Transverse colon (tissue), 4 donors: ENCODE data around the gene DSN1. TPM values are rescaled to one million over a fixed set of nuclear protein-coding genes. Genes with fewer than 3 reads are reported as not detected.

Source experiments
- DNase-seq: peaks from one replicate; pipeline ENCODE4 v3.0.0-alpha.2; 2019
- H3K27ac ChIP-seq, 4 donors: fragments of 200-600 bp; sonication (generic); 2 replicates each; pipeline ENCODE4 v1.5.1; 2016 to 2018; ENCODE audit warnings: inconsistent platforms in 4 of 4
- H3K27me3 ChIP-seq: fragments of 200-600 bp; sonication (generic); 2 replicates; pipeline ENCODE4 v1.5.1; 2017; ENCODE audit warnings: inconsistent platforms
- H3K36me3 ChIP-seq, 4 donors: fragments of 200-600 bp; sonication (generic); 2 replicates each; pipeline ENCODE4 v1.5.1; 2017 to 2019; ENCODE audit warnings: inconsistent platforms in 4 of 4
- H3K4me1 ChIP-seq, 4 donors: fragments of 200-600 bp; sonication (generic); 2 replicates each; pipeline ENCODE4 v1.5.1; 2017 to 2020; ENCODE audit warnings: inconsistent platforms in 4 of 4
- H3K4me3 ChIP-seq, 4 donors: fragments of 200-600 bp; sonication (generic); 1 replicate in 1 of 4; 2 replicates in 3 of 4; pipeline versions ENCODE4 v1.5.1 to v1.6.1; 2017 to 2019; ENCODE audit warnings: inconsistent platforms in 4 of 4
- H3K9me3 ChIP-seq, 2 donors: fragments of 200-600 bp; sonication (generic); 2 replicates each; pipeline ENCODE4 v1.5.1; 2017 to 2019; ENCODE audit warnings: inconsistent platforms in 2 of 2
- CTCF ChIP-seq, 5 experiments: fragments of 200-600 bp in 3 of 5; fragments of 450-650 bp in 2 of 5; sonication (generic) in 3 of 5; IDR thresholded peaks; 1 replicate in 2 of 5; 2 replicates in 3 of 5; pipeline ENCODE4 v1.5.1; 2016 to 2017; ENCODE audit warnings: antibody characterized with exemption in 5 of 5, inconsistent platforms in 3 of 5, mild to moderate bottlenecking in 2 of 5, moderate library complexity in 1 of 5
- EP300 ChIP-seq: sonication (generic); formaldehyde crosslinking; IDR thresholded peaks from one replicate; pipeline ENCODE4 v1.6.1; 2017; ENCODE audit warnings: antibody characterized with exemption, low read depth
- POLR2A ChIP-seq: fragments of 450-650 bp; IDR thresholded peaks from one replicate; pipeline ENCODE4 v1.6.1; 2016; ENCODE audit warnings: antibody characterized with exemption, mild to moderate bottlenecking, moderate library complexity
- POLR2AphosphoS5 ChIP-seq, 3 donors: sonication (generic); formaldehyde crosslinking; IDR thresholded peaks; one replicate each; pipeline ENCODE4 v1.6.1; 2016; ENCODE audit warnings: antibody characterized with exemption in 3 of 3
- WGBS, 2 donors: methylation state at CpG; one replicate each; pipeline ENCODE4 v1.1.5; 2018; ENCODE audit warnings: low coverage in 1 of 2; 5-methylcytosine and 5-hydroxymethylcytosine counted together
- in situ Hi-C, 4 donors: fragments of 200-750 bp; cut with MboI; loops; one replicate each; pipeline versions ENCODE4 v1.15.0 to v1.15.1; 2017; ENCODE audit warnings: low sequenced_read_pairs in 3 of 4, low pct_ligation_motif_present in 1 of 4, low pct_unique_long_range_greater_than_20kb in 1 of 4
- intact Hi-C: fragments of 100-400 bp; cut with DNase I; formaldehyde crosslinking; loops from one replicate; pipeline ENCODE4 v1.15.1; 2023; ENCODE audit warnings: low total_unique reads
- total RNA-seq, 4 donors: library from RNA; depleted of rRNA; stranded (reverse); fragments of >200 nt; gene quantifications; one replicate each; pipeline ENCODE4 v1.1.0, GENCODE V29; 2016

DSN1 gene
- total RNA-seq, 4 donors from 2014 or later, result 0.40 to 9.8 (median 5.1) TPM

DNA sequence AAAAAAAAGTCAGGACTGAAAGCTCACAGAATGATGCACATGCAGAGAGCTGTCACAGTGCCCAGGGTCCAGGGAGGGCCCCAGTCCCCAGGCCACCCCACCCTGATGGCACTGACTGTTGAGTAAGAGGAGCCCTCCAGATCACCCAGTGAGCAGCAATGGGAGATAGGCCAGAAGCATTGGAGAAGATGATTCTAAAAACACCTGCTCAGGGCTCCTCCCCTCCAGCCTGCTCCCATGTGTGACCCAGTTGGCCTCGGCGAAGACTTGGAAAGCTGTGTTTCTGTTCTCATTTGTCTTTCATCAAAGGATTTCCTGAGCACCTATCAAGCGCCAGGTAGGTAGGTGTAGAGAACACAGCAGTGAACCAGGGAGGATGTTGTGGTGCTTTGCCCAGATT is 43.9 kb upstream of the DSN1 start:
- intact Hi-C loops (loop anchor here (5.0 kb wide), 1 partner anchor 35 kb away; no protein-coding TSS in a partner anchor), in situ Hi-C loops (no loop called here)

DNA sequence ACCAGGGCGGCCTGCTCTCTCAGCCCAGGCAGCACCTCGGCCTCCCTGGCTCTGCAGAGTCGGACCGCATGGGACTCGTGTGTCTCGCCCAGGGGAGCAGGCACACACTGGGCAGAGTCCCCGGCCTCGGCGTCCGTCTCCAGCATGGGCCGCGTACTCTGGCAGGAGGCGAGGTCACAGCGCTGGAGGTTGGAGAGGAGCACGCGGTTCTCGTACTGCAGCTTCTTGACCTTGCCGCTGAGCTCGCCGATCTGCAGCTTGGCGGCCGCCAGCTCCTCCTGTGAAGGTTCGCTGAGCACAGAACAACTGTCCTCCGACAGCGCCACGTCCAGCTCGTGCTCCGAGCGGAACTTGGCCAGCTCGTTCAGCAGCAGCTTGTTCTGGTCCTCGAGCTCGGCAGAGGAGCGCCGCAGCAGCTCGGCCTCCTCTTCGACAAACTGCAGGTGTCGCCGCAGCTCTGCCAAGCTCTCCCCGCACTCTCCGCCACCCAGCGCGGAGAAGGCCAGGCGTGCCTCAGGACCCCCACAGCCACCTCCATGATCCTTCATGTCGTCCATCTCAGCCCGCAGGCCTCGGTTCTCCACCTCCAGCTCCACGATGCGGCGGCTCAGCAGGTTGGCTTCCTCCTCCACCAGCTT is 42.0 kb upstream of the DSN1 start:
- TF ChIP-seq POLR2A (no peak), EP300 (no peak), CTCF (IDR thresholded peaks at IDR 0.05) (no peak), POLR2AphosphoS5 (IDR thresholded peaks at IDR 0.05) (no peak)
- Histone ChIP-seq H3K4me1 (peaks cover 0 to 19% (median 12%) of the 10 kb centered on the region in 4 donors), H3K4me3 (no peak overlapping the region), H3K36me3 (peaks cover 0 to 4% (median 1%) of the 10 kb centered on the region in 4 donors), H3K27me3 (no peaks in the 10 kb centered on the region), H3K9me3 (no peaks in the 10 kb centered on the region), H3K27ac (no peak overlapping the region)
- WGBS, 2 donors, result 96 to 97% methylated on average over 7 to 49 of the region's 49 CpGs
- intact Hi-C loops, result loop anchor here (5.0 kb wide), 1 partner anchor 33 kb away; no protein-coding TSS in a partner anchor
- in situ Hi-C loops, result no loop called here
- no peak for DNase-seq

More for the DNA sequence above, 43.9 kb upstream of the DSN1 start:
- 95% methylated on average over 3 of the region's 3 CpGs; no CpG with 5 or more reads in 1 of the 2 donors for WGBS, 2 donors
- Histone ChIP-seq H3K9me3 (no peaks in the 10 kb centered on the region), H3K4me3 (no peak overlapping the region), H3K4me1 (peaks cover 0 to 26% (median 7%) of the 10 kb centered on the region in 4 donors), H3K27ac (no peak overlapping the region), H3K27me3 (no peaks in the 10 kb centered on the region), H3K36me3 (peaks cover 0 to 4% (median 0%) of the 10 kb centered on the region in 4 donors)
- DNase-seq, result no peak
- TF ChIP-seq CTCF (IDR thresholded peaks at IDR 0.05) (no peak), POLR2AphosphoS5 (IDR thresholded peaks at IDR 0.05) (no peak), EP300 (no peak), POLR2A (no peak)

DNA sequence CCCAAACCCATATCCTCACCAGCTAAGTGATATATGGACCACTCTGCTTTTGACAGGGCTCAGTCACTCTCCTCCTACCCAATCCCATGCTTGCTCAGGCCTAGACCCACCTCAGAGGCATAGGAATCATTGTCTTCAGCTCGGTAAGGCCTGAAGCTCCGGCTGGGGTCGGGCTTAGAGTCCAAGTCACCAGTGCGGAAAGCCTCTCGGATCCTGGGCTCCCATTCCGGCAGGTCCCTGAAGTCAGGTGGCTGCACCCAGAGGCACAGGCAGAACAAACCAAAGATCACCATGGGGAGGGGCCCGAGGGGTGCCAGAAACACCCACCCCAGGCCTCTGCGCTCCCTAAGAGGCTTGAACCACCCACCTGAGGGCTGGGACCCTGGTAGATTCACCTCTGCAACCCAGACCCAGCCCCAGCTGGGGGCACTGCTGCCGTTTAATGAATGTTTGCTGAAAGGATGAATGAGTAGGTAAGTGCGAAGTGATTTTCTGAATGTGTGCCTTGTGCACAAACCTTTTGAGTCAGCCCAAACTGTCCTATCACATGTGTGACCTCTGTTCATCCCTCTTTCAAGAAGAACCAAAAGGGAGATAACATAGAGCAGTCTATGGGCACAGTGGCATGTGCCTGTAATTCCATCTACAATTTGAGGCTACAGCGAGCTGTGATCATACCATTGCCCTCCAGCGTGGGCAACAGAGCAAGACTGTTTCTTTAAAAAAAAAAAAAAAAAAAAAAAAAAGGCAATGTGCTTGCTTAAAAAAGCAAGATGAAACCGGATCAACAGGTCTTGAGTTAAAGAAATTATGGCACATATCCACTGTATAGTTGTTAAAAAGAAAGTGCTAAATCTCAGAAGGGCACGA is 39.3 kb upstream of the DSN1 start:
- no peak overlapping the region for H3K4me3 ChIP-seq
- peaks cover 4 to 20% (median 16%) of the 10 kb centered on the region in 4 donors for H3K4me1 ChIP-seq
- peak overlapping the region; percentile 41 to 53 (median 48) for H3K27ac ChIP-seq
- intact Hi-C loops (no loop called here), in situ Hi-C loops (no loop called here)
- H3K9me3 ChIP-seq, result no peaks in the 10 kb centered on the region
- TF ChIP-seq POLR2A (no peak), CTCF (IDR thresholded peaks at IDR 0.05) (no peak), EP300 (no peak), POLR2AphosphoS5 (IDR thresholded peaks at IDR 0.05) (no peak)
- DNase-seq, result no peak
- peaks cover 0 to 4% (median 1%) of the 10 kb centered on the region in 4 donors for H3K36me3 ChIP-seq
- H3K27me3 ChIP-seq, result no peaks in the 10 kb centered on the region
- WGBS, 2 donors, result 63 to 71% methylated on average over 4 to 14 of the region's 14 CpGs
